ENCODE data around the gene ANKRD7. TPM values are rescaled to one million over a fixed set of nuclear protein-coding genes. Genes with fewer than 3 reads are reported as not detected.
"Not testable (repeated sequence)": the region's sequence is repeated elsewhere in the genome, so short reads cannot be mapped to it uniquely, and the experiment has no call there.

ANKRD7 gene
- polyA plus RNA-seq, 3 donors, result 0.10 to 0.67 (median 0.13) TPM

DNA sequence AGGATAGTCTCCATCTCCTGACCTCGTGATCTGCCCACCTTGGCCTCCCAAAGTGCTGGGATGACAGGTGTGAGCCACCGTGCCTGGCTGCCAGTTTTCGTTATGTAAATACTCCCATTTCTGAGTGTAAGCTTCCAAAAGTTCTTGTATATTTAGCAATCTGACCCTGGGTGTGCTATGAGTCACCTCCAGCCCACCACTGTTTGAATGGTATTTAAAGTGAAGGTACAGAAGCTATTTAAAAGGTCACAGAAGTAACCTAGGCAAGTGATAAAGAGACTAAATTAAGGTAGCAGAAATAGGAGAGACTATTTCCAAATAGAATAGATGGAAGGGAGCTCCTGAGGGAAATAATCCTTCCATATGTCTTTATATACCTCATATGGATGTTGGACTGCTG is 3.9 kb upstream of the ANKRD7 start:
- H3K27ac ChIP-seq (ENCODE audit: low read depth, low read length), result no peak overlapping the region
- WGBS, 3 donors, result 43 to 67% (median 55%) methylated on average over 3 of the region's 3 CpGs

DNA sequence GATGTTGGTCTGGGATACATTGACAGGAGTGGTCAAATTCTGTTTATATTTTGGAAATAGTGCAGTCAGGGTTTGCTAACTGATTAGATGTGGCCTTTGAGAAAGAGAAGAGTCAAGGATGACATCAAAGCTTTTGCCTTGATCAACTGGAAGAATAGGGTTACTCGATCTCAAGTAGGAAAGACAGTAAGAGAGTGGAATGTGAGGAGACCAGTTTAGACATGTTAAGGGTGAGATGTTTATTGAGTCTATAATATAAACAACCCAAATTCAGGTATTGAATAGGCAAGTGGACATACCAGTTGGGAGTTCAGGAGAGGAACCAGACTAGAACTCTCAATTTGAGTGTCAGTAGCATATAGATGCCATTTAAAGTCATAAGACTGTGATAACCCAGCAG is 1.9 kb upstream of the ANKRD7 start:
- H3K27ac ChIP-seq (ENCODE audit: low read depth, low read length), result no peak overlapping the region
- 77 to 90% (median 87%) methylated on average over 1 of the region's 1 CpG for WGBS, 3 donors

DNA sequence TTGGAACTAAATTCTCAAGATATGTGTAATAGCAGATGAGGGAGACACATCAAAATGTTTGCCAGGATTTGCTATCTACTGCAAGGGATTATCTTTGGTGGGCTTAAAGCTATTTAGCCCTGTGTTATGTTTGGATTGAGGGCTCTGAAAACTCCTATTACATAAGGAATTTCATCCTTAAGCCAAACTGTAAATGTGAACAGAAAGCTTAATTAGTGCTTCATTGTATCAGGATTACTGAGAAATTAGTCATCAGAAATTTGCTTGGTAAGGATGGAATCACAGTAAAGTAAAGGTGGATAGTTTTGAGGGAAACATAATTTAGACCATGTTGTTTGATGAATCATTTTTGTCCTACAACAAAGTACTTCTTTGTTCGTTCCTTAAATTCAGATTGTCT is 8.3 kb downstream of the ANKRD7 start:
- 78 to 100% (median 88%) methylated on average over 1 of the region's 1 CpG for WGBS, 3 donors

DNA sequence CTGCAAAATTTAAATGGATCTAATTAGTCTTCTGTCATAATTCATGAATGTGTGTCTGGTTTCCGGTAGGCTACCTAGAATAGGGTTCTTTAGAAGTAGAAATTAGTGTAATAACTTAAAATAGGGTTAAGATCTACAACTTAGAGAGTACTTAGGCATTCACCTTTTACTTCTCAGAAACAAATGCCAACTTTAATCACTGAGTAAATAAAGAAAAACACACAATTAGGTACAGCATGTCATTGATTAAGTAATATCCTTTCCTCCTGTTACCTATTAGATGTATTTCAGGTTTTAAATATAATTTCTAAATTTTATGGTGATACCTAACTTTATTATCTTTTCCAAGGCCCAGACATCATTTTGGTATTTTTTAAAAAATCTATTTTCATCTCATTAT is 9.3 kb downstream of the ANKRD7 start:
- H3K27ac ChIP-seq (ENCODE audit: low read depth, low read length), result no peak overlapping the region
- WGBS, 3 donors, result 84 to 92% (median 90%) methylated on average over 1 of the region's 1 CpG

More for the DNA sequence above, 8.3 kb downstream of the ANKRD7 start:
- no peak overlapping the region for H3K27ac ChIP-seq (ENCODE audit: low read depth, low read length)

DNA sequence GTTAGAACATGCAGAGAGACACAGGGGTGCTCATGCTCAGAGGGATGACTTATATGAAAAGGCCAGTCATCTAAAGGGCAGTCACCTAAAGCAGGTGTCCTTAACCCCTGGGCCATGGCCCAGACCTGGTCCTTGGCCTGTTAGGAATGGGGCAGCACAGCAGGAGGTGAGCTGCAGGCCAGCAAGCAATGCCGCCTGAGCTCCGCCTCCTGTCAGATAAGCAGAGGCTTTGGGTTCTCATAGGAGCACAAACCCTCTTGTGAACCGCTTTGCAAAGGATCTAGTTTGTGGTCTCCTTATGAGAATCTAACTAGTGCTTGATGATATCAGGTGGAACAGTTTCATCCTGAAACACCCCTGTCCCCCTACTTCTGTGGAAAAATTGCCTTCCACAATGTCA is 14.5 kb downstream of the ANKRD7 start:
- 80 to 93% (median 92%) methylated on average over 3 of the region's 3 CpGs for WGBS, 3 donors
- no peak overlapping the region for H3K27ac ChIP-seq (ENCODE audit: low read depth, low read length)

DNA sequence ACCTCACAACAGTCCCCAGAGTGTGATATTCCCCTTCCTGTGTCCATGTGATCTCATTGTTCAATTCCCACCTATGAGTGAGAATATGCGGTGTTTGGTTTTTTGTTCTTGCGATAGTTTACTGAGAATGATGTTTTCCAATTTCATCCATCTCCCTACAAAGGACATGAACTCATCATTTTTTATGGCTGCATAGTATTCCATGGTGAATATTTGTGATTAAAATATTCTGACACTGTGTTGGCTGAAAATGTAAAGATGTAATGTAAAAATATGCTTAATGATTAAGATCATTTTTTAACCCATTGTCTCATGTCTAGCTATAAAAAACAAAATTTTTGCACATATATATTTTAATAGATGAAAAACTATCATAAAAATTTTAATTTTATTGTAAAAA is 15.8 kb downstream of the ANKRD7 start:
- H3K27ac ChIP-seq (ENCODE audit: low read depth, low read length), result not testable (repeated sequence)
- 77 to 99% (median 97%) methylated on average over 2 of the region's 2 CpGs for WGBS, 3 donors

DNA sequence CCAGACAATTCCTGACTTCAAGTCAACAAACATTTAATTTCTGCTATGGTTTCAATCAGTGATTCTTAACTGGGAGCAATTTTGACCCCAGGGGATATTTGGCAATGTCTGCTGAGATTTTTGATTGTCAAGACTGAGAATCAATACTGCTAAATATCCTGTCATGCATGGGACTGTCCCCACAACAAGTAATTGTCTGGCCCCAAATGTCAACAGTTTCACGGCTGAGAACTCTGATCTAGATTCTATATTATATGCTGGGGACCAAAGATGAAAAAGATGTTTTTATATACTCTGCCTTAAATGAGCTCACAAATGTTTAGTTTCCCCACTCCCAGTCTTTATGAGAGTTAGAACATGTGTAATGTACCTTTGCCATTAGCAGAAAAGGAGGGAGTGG is 19.2 kb downstream of the ANKRD7 start:
- H3K27ac ChIP-seq (ENCODE audit: low read depth, low read length), result no peak overlapping the region
- 61 to 81% (median 69%) methylated on average over 1 of the region's 1 CpG for WGBS, 3 donors

DNA sequence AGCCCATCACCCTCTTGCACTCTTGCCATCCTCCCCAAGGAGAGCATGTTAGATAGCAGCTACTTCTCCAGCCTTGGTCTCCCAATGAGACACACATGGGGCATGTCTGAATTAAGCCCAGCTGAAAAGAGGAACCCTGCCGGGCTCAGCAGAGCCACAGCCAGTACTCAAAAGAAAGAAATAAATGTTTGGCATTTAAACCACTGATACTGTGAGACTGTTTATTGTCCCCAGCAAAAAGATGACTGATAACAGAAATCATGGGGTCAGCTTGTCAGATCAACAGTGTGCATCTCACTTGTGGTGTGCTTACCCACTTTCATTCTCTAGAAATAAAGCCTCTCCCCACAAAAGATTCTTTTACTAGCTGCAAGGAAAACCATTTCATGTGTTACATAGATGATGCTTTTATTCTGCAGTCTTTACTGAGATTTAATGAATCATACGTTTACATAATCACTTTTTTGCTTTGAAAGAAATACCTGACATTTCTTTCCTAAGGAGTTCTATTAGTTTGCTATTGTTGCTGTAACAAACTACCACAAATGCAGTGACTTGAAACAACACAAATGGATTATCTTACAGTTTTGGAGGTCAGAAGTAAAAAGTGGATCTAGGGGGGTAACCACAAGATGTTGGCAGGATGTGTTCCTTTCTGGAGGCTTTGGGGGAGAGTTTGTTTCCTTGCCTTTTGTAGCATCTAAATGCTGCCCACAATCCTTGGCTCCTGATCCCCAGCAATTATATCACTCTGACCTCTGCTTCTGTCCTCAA is 20.9 kb downstream of the ANKRD7 start:
- no peak overlapping the region for H3K27ac ChIP-seq (ENCODE audit: low read depth, low read length)
- WGBS, 3 donors, result 44 to 68% (median 50%) methylated on average over 2 of the region's 2 CpGs

DNA sequence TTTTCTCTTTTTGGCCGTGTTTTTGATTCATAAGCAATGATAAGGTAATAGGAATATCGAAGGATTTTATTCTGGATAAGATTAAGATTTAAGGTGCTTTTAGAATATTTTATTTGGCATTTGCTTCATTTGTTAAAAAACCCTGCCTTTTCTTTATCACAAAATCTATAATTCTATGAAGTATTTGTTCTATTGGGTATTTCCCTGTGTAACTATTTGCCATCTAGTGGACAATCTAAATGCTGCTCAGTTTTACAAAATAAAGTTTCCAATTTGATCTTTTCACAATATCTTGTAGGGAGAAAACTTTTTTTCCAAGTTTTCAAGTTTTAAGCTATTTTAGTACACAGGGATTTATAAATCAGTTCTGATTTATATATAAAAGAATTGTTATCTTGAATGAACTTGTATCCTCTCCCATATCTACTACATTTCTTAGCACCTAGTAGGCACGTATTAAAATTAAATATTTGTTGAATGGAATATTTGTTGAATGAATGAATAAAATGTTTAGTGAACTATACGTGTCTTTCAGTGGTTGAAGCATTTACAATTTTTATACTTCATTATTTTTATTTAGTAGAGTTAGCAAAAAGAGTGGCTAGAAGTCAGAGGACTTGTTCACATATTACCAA is 26.5 kb downstream of the ANKRD7 start:
- H3K27ac ChIP-seq (ENCODE audit: low read depth, low read length), result no peak overlapping the region
- 66 to 90% (median 88%) methylated on average over 4 of the region's 4 CpGs for WGBS, 3 donors

DNA sequence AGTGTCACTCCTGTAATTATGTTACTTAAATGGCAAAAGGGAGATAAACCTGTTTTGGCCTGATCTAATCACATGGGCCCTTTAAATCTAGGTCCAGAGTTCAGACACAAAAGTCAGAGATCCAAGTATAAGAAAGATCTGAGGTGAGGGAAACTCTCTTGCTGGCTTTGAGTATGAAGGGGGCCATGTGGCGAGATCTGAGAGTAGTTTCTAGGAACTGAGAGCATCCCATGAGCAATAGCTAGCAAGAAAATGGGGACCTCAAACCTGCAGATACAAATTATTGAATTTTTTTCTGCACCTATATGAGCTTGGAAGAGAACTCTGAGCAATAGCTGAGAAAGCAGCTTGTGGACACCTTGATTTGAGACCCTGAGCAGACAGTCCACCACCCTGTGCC is 27.6 kb downstream of the ANKRD7 start:
- H3K27ac ChIP-seq (ENCODE audit: low read depth, low read length), result no peak overlapping the region
- WGBS, 3 donors, result 85 to 91% (median 90%) methylated on average over 1 of the region's 1 CpG

DNA sequence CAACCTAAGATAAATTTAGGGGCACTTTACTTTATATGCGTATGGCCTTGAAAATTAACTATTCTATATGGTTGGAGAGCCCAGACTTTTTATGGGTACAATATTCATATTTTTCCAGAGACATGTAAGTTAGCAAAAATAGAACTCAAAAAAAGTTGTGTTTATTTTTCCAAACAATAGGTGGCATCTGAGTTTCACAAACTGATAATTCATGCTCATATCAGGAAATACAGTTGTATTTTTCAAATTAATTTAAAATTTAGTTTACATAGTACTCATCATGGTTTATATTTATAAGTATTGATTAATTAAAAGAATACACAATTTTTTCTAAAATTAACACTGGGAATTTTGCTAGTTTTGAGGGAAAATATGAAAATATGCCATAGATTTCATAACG is 34.6 kb downstream of the ANKRD7 start:
- WGBS, 3 donors, result 89 to 94% (median 93%) methylated on average over 2 of the region's 2 CpGs
- no peak overlapping the region for H3K27ac ChIP-seq (ENCODE audit: low read depth, low read length)

DNA sequence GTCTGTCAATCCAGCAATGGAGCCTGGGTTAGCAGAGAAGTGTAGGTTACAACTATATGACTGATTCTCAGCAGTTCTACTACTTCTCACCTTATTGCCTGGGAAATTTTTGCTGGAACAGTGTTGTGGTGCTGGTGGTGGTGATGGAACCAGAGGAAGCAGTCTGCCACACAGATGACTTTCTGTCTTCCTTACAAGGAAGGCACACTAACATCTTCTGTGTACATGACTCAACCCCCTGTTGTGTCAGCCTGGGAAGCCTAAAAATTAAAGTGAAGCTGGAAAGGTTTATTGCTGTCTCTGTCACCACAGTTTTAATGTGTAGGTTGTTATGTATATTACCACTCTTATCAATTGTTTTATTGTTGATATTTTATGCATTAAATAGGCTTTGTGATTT is 40.3 kb downstream of the ANKRD7 start:
- H3K27ac ChIP-seq (ENCODE audit: low read depth, low read length), result no peak overlapping the region

DNA sequence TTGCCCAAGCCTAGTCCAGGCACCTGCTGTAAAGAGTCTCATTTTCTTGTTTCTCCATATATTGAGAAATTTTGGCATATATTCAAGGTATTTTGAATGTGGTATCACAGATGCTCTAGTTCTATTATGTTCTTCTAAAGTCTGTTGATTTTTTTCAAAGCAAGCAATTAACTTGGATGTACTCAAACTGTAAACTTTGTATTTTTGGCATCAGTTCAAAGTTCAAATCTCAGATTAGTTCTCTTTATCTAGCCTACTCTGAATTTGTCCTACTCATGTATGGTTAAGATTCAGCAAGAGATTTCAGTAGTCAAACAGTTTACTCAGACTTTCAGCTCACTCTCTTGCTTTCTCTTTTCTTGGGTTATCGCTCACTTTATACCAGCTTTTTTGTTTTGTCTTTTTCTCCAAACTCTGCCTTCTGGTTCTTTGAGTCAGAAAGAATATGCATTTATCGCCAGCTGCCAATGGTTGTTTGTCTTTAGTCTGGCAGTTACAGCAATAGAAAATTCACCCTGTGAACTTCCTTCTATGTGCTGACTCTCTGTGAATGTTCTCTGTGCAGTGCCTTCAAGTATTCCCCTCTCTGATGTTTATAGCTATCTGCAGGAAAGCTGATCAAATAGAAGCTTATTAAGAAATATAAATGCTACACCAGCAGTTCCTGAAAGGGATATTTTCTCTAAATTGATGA is 56.0 kb downstream of the ANKRD7 start:
- WGBS, 3 donors, result 58 to 66% (median 60%) methylated on average over 2 of the region's 2 CpGs
- no peak overlapping the region for H3K27ac ChIP-seq (ENCODE audit: low read depth, low read length)

DNA sequence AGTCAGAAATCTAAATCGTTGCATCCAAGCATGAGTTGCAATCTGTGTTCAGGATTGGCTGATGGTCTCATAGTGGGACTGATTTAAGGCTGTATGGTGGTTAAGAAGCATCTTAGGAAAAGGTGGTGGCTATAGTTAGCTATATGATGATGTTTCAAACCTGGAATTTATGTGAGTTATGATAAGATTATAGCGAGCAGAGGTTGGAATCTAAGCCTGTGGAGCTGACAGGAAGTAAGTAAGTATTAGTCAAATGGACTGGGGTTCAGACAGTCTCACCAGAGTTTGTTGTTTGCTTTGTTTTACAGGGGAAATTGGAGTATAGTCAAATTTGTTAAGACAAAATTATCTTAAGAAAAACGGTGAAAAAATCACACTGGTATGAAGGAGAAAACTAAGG is 56.7 kb downstream of the ANKRD7 start:
- no peak overlapping the region for H3K27ac ChIP-seq (ENCODE audit: low read depth, low read length)
- WGBS, 3 donors, result 39 to 66% (median 47%) methylated on average over 3 of the region's 3 CpGs

DNA sequence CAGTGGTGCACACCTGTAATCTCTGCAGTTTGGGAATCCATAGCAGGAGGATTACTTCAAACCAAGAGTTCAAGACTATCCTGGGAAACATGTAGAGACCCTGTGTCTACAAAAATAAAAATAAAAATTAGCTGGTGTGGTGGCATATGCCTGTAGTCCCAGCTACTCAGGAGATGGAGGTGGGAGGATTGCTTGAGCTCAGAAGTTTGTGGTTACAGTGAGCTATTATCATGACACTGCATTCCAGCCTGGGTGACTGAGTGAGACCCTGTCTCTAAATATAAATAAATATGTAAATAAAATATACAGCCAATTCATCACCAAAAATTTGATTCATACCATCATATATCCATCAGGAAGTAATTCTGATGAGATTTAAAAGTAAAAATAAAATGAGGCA is 60.9 kb downstream of the ANKRD7 start:
- no peak overlapping the region for H3K27ac ChIP-seq (ENCODE audit: low read depth, low read length)

DNA sequence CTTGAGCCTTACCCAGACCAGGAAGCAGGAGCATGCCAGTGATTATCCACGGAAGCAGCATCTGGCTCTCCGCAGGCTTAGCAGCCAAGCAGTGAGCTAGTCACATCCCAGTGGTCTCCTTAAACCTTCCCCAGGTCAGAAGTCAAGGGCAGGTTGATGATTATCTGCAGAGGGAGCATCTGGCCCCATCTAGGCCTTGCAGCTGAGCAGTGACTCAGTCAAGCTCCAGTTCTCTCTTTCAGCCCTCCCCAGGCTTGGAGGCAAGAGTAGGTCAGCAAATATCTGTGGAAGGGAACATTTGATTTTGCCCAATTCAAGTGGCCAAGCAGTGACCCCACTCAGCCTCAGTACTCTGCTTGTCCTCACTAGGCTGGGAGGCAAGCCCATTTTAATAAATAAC is 61.6 kb downstream of the ANKRD7 start:
- 91 to 97% (median 95%) methylated on average over 2 of the region's 2 CpGs for WGBS, 3 donors
- no peak overlapping the region for H3K27ac ChIP-seq (ENCODE audit: low read depth, low read length)

DNA sequence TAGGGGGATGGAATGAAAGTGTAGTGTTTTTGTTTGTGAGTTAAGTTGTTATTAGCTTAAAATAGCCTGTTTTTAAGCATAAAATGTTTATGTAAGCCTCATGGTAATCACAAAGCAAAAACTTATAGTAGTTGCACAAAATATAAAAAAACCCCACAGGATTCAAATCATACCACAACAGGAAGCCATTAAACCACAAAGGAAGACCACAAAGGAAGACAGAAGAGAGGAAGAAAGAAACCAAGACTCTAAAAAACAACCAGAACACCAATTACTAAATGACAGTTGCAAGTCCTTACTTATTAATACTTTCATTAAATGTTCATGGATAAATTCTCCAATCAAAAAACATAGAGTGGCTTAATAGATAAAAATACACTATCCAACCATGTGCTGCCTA is 63.6 kb downstream of the ANKRD7 start:
- no peak overlapping the region for H3K27ac ChIP-seq (ENCODE audit: low read depth, low read length)

DNA sequence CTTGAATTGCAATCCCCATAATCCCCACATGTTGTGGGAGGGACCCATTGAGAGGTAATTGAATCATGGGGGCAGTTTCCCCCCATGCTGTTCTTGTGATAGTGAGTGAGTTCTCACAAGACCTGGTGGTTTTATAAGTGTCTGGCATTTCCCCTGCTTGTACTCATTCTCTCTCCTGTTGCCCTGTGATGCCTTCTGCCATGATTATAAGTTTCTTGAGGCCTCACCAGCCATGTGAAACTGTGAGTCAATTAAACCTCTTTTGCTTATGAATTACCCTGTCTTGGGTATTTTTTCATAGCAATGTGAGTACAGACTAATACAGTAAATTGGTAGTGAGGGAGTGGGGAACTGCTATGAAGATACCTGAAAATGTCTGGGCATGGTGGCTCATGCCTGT is 65.0 kb downstream of the ANKRD7 start:
- no peak overlapping the region for H3K27ac ChIP-seq (ENCODE audit: low read depth, low read length)

Data from adipose tissue (tissue), 3 donors.